GM23338 (cell line): Measurements from ENCODE around the gene FGF1. TPM values are rescaled to one million over a fixed set of nuclear protein-coding genes. Genes with fewer than 3 reads are reported as not detected.

Experiments
- ATAC-seq: fragments of 200-7000 bp; cut with Tn5 transposase; 3 replicates; pipeline ENCODE4 v1.9.1; 2020
- DNase-seq: peaks from one replicate; pipeline ENCODE4 v3.0.0-alpha.2; 2015; ENCODE audit warnings: low spot score
- H2AFZ ChIP-seq: fragments of 200-600 bp; sonication (generic); 2 replicates; pipeline ENCODE4 v1.8.0; 2016; ENCODE audit warnings: antibody characterized with exemption, mild to moderate bottlenecking, moderate library complexity
- H3F3A ChIP-seq: fragments of 200-600 bp; sonication (generic); replicated peaks from 2 replicates; pipeline ENCODE4 v1.8.0; 2017; ENCODE audit warnings: antibody characterized with exemption, mixed run types, low read depth
- H3K27ac ChIP-seq: fragments of 200-600 bp; sonication (generic); 2 replicates; pipeline ENCODE4 v1.6.1; 2016; ENCODE audit warnings: low read depth
- H3K27me3 ChIP-seq: fragments of 200-600 bp; sonication (generic); 2 replicates; pipeline ENCODE4 v1.8.0; 2016; ENCODE audit warnings: mild to moderate bottlenecking, mixed run types, moderate library complexity; ENCODE audit not compliant: insufficient read depth
- H3K36me3 ChIP-seq: fragments of 200-600 bp; sonication (generic); 2 replicates; pipeline ENCODE4 v1.8.0; 2016; ENCODE audit warnings: mild to moderate bottlenecking; ENCODE audit not compliant: insufficient read depth
- H3K4me1 ChIP-seq: fragments of 200-600 bp; sonication (generic); 2 replicates; pipeline ENCODE4 v1.8.0; 2016; ENCODE audit warnings: mild to moderate bottlenecking, moderate library complexity; ENCODE audit not compliant: insufficient read depth
- H3K4me2 ChIP-seq: fragments of 200-600 bp; sonication (generic); 2 replicates; pipeline ENCODE4 v1.7.1; 2017; ENCODE audit warnings: mixed run types
- H3K4me3 ChIP-seq: fragments of 200-600 bp; sonication (generic); 2 replicates; pipeline ENCODE4 v1.6.1; 2016; ENCODE audit warnings: mixed run types
- H3K79me2 ChIP-seq: fragments of 200-600 bp; sonication (generic); replicated peaks from 2 replicates; pipeline ENCODE4 v1.8.0; 2017; ENCODE audit warnings: mild to moderate bottlenecking; ENCODE audit not compliant: insufficient read depth
- H3K9me2 ChIP-seq: fragments of 200-600 bp; sonication (generic); 2 replicates; pipeline ENCODE4 v1.8.0; 2017; ENCODE audit not compliant: insufficient read depth
- H4K20me1 ChIP-seq: fragments of 200-600 bp; sonication (generic); replicated peaks from 2 replicates; pipeline ENCODE4 v1.8.0; 2017; ENCODE audit warnings: mild to moderate bottlenecking; ENCODE audit not compliant: insufficient read depth
- H3K27ac Mint-ChIP-seq: 2 replicates; pipeline ENCODE4 v1.8.0; 2020; ENCODE audit warnings: inconsistent platforms, mild to moderate bottlenecking, moderate library complexity, mixed read lengths
- H3K27me3 Mint-ChIP-seq: 3 replicates; pipeline ENCODE4 v1.8.0; 2022; ENCODE audit warnings: low read depth, mild to moderate bottlenecking, moderate library complexity, mixed read lengths, inconsistent platforms; ENCODE audit not compliant: insufficient read depth, poor library complexity
- H3K36me3 Mint-ChIP-seq: 3 replicates; pipeline ENCODE4 v1.8.0; 2021; ENCODE audit warnings: low read depth, mild to moderate bottlenecking, inconsistent platforms, moderate library complexity, mixed read lengths
- H3K4me1 Mint-ChIP-seq: 3 replicates; pipeline ENCODE4 v1.8.0; 2020; ENCODE audit warnings: mild to moderate bottlenecking, inconsistent platforms, mixed read lengths
- H3K4me3 Mint-ChIP-seq: 3 replicates; pipeline ENCODE4 v1.8.0; 2021; ENCODE audit warnings: moderate library complexity, mild to moderate bottlenecking, inconsistent platforms, mixed read lengths
- H3K9me3 Mint-ChIP-seq: 3 replicates; pipeline ENCODE4 v1.8.0; 2020; ENCODE audit warnings: moderate library complexity, mild to moderate bottlenecking, inconsistent platforms, mixed read lengths
- CREB1 ChIP-seq: fragments of 250-450 bp; sonication (Bioruptor Pico); IDR thresholded peaks from 2 replicates; pipeline ENCODE4 v1.5.0; 2020; ENCODE audit warnings: low read depth, mild to moderate bottlenecking, moderate library complexity
- ETS1 ChIP-seq: IDR thresholded peaks from 2 replicates; pipeline ENCODE4 v1.6.1; 2016; ENCODE audit warnings: antibody characterized with exemption
- EZH2 ChIP-seq: fragments of 200-600 bp; sonication (generic); IDR thresholded peaks from one replicate; pipeline ENCODE4 v1.8.0; 2017; ENCODE audit warnings: antibody characterized with exemption, mild to moderate bottlenecking, low read depth; ENCODE audit not compliant: unreplicated experiment
- EZH2phosphoT487 ChIP-seq: fragments of 200-600 bp; sonication (generic); IDR thresholded peaks from one replicate; pipeline ENCODE4 v1.8.1; 2018; ENCODE audit warnings: antibody characterized with exemption; ENCODE audit not compliant: unreplicated experiment
- JUNB ChIP-seq: IDR thresholded peaks from one replicate; pipeline ENCODE4 v1.6.1; 2016; ENCODE audit warnings: antibody characterized with exemption; ENCODE audit not compliant: unreplicated experiment
- NANOG ChIP-seq: IDR thresholded peaks from 2 replicates; pipeline ENCODE4 v1.6.1; 2016; ENCODE audit warnings: antibody characterized with exemption, borderline replicate concordance
- POLR2AphosphoS5 ChIP-seq: IDR thresholded peaks from 2 replicates; pipeline ENCODE4 v1.6.1; 2016; ENCODE audit warnings: antibody characterized with exemption, low read depth
- REST ChIP-seq: IDR thresholded peaks from one replicate; pipeline ENCODE4 v1.6.1; 2018; ENCODE audit warnings: antibody characterized with exemption; ENCODE audit not compliant: unreplicated experiment
- STAT1 ChIP-seq: IDR thresholded peaks from one replicate; pipeline ENCODE4 v1.6.1; 2016; ENCODE audit warnings: antibody characterized with exemption; ENCODE audit not compliant: unreplicated experiment
- ZNF114 ChIP-seq: fragments of 250-450 bp; sonication (Bioruptor Pico); IDR thresholded peaks from 2 replicates; pipeline ENCODE4 v1.5.0; 2020; ENCODE audit warnings: mild to moderate bottlenecking, moderate library complexity
- ZNF331 ChIP-seq: fragments of 250-450 bp; sonication (Bioruptor Pico); IDR thresholded peaks from 2 replicates; pipeline ENCODE4 v1.5.0; 2020; ENCODE audit warnings: low read depth, mild to moderate bottlenecking, moderate library complexity
- polyA plus RNA-seq: library from polyadenylated mRNA; unstranded; fragments of >200 nt; fragmentation: Nextera tagmentation; extraction: Ambion mirVana; gene quantifications from 2 replicates; pipeline ENCODE4 v1.2.1, GENCODE V29; 2016
- total RNA-seq: library from RNA; depleted of rRNA; stranded (reverse); fragments of >200 nt; shearing (Covaris generic); gene quantifications from 2 replicates; pipeline ENCODE4 v1.2.3, GENCODE V29; 2014
- TF ChIP-seq, protein P1 (sequence below): fragments of 250-450 bp; sonication (Bioruptor Pico); IDR thresholded peaks from 2 replicates; pipeline ENCODE4 v1.5.0; 2020; ENCODE audit warnings: mild to moderate bottlenecking, moderate library complexity

FGF1 gene
- total and polyA plus RNA-seq, 2 experiments from 2014 or later: 0.21 to 0.34 TPM

- no peaks in the 10 kb centered on the region for H4K20me1 ChIP-seq
- Mint-ChIP-seq H3K27ac (no peak overlapping the region), H3K4me1 (peaks cover 24% of the 10 kb centered on the region), H3K9me3 (no peaks in the 10 kb centered on the region), H3K27me3 (peaks cover 2% of the 10 kb centered on the region), H3K36me3 (no peaks in the 10 kb centered on the region), H3K4me3 (no peak overlapping the region)
- H3F3A ChIP-seq: no peaks in the 10 kb centered on the region
- H3K4me1 ChIP-seq: peaks cover 23% of the 10 kb centered on the region
- H3K9me2 ChIP-seq: no peaks in the 10 kb centered on the region; the same call in 1 of the 2 replicates
- no peak overlapping the region for H3K27ac ChIP-seq
- no peaks in the 10 kb centered on the region for H3K79me2 ChIP-seq
- H3K4me2 ChIP-seq: no peak overlapping the region
- no peak for DNase-seq
- no peak for ATAC-seq
- TF ChIP-seq NANOG (no peak), STAT1 (no peak), POLR2AphosphoS5 (no peak), EZH2 (no peak), CREB1 (CRISPR knock-in tag) (no peak), ZNF331 (CRISPR knock-in tag) (no peak), JUNB (no peak), EZH2phosphoT487 (no peak), ETS1 (no peak), ZNF114 (CRISPR knock-in tag) (no peak), REST (no peak)
- TF ChIP-seq, protein P1, sequence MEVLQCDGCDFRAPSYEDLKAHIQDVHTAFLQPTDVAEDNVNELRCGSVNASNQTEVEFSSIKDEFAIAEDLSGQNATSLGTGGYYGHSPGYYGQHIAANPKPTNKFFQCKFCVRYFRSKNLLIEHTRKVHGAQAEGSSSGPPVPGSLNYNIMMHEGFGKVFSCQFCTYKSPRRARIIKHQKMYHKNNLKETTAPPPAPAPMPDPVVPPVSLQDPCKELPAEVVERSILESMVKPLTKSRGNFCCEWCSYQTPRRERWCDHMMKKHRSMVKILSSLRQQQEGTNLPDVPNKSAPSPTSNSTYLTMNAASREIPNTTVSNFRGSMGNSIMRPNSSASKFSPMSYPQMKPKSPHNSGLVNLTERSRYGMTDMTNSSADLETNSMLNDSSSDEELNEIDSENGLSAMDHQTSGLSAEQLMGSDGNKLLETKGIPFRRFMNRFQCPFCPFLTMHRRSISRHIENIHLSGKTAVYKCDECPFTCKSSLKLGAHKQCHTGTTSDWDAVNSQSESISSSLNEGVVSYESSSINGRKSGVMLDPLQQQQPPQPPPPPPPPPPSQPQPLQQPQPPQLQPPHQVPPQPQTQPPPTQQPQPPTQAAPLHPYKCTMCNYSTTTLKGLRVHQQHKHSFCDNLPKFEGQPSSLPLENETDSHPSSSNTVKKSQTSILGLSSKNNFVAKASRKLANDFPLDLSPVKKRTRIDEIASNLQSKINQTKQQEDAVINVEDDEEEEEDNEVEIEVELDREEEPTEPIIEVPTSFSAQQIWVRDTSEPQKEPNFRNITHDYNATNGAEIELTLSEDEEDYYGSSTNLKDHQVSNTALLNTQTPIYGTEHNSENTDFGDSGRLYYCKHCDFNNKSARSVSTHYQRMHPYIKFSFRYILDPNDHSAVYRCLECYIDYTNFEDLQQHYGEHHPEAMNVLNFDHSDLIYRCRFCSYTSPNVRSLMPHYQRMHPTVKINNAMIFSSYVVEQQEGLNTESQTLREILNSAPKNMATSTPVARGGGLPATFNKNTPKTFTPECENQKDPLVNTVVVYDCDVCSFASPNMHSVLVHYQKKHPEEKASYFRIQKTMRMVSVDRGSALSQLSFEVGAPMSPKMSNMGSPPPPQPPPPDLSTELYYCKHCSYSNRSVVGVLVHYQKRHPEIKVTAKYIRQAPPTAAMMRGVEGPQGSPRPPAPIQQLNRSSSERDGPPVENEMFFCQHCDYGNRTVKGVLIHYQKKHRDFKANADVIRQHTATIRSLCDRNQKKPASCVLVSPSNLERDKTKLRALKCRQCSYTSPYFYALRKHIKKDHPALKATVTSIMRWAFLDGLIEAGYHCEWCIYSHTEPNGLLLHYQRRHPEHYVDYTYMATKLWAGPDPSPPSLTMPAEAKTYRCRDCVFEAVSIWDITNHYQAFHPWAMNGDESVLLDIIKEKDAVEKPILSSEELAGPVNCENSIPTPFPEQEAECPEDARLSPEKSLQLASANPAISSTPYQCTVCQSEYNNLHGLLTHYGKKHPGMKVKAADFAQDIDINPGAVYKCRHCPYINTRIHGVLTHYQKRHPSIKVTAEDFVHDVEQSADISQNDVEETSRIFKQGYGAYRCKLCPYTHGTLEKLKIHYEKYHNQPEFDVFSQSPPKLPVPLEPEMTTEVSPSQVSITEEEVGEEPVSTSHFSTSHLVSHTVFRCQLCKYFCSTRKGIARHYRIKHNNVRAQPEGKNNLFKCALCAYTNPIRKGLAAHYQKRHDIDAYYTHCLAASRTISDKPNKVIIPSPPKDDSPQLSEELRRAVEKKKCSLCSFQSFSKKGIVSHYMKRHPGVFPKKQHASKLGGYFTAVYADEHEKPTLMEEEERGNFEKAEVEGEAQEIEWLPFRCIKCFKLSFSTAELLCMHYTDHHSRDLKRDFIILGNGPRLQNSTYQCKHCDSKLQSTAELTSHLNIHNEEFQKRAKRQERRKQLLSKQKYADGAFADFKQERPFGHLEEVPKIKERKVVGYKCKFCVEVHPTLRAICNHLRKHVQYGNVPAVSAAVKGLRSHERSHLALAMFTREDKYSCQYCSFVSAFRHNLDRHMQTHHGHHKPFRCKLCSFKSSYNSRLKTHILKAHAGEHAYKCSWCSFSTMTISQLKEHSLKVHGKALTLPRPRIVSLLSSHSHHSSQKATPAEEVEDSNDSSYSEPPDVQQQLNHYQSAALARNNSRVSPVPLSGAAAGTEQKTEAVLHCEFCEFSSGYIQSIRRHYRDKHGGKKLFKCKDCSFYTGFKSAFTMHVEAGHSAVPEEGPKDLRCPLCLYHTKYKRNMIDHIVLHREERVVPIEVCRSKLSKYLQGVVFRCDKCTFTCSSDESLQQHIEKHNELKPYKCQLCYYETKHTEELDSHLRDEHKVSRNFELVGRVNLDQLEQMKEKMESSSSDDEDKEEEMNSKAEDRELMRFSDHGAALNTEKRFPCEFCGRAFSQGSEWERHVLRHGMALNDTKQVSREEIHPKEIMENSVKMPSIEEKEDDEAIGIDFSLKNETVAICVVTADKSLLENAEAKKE (CRISPR knock-in tag): no peak
- H2AFZ ChIP-seq: no peak overlapping the region
- H3K36me3 ChIP-seq: no peaks in the 10 kb centered on the region
- H3K27me3 ChIP-seq: no peaks in the 10 kb centered on the region
- H3K4me3 ChIP-seq: no peak overlapping the region
Observed at GRCh38 chr5:142600092-142600491, 85.8 kb downstream of the FGF1 start.
